ENCODE measurements around the gene ACBD4. TPM values are rescaled to one million over a fixed set of nuclear protein-coding genes. Genes with fewer than 3 reads are reported as not detected.

The ACBD4 gene
- total RNA-seq, 1 donor from 2014 or later, result 6.8 TPM

- H3K4me1 Mint-ChIP-seq, result peaks cover 45% of the 10 kb centered on the region
- H3K36me3 ChIP-seq, result no peaks in the 10 kb centered on the region
- no peak overlapping the region for H3K9ac ChIP-seq
- H3K4me1 ChIP-seq, result peaks cover 28% of the 10 kb centered on the region
- H3F3A ChIP-seq (ENCODE audit: low read depth), result peaks cover 41% of the 10 kb centered on the region
- no peak overlapping the region for H3K4me3 Mint-ChIP-seq
- H3K27me3 Mint-ChIP-seq (ENCODE audit: insufficient read depth, low read depth), result peaks cover 9% of the 10 kb centered on the region
- peak; percentile 71 for DNase-seq (ENCODE audit: low spot score)
- no peaks in the 10 kb centered on the region for H3K36me3 Mint-ChIP-seq
- no peak for TF ChIP-seq EZH2phosphoT487 (IDR thresholded peaks at IDR 0.05)
- TF ChIP-seq CTCF (IDR thresholded peaks at IDR 0.05), result no peak
- TF ChIP-seq EZH2 (IDR thresholded peaks at IDR 0.05), result no peak
- no peaks in the 10 kb centered on the region for H4K20me1 ChIP-seq (ENCODE audit: low read depth)
- no peaks in the 10 kb centered on the region for H3K9me3 ChIP-seq (ENCODE audit: low read depth)
- H3K79me2 ChIP-seq (ENCODE audit: low read depth), result no peaks in the 10 kb centered on the region
- H3K4me2 ChIP-seq, result peak overlapping the region; percentile 50
- H3K27me3 ChIP-seq, result no peaks in the 10 kb centered on the region
- peaks cover 4% of the 10 kb centered on the region for H3K9me3 Mint-ChIP-seq
- H3K27ac ChIP-seq, result no peak overlapping the region
- H3K4me3 ChIP-seq, result no peak overlapping the region
- H2AFZ ChIP-seq (replicated peaks), result no peak overlapping the region
- no peak overlapping the region for H3K27ac Mint-ChIP-seq
These were observed 3.5 kb downstream of the ACBD4 start for GRCh38 chr17:45138911-45139532.

DNA sequence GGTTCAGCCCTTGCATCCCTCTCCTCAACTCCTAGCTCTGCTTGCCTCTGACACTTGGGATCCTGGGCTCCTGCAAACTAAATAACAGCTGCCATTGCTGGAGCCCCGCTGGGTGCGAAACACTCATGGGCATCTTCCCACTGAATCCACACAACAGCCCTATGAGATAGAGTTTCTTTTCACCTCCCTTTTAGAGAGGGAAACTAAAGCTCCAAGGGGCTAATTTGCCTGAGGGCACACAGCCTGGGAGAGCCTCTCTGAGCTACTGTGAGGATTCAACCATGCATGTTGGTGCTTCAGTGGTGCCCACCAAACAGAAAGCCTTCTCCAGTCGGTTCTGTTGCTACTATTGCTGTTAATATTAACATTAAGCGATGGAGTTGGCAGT lies 4.0 kb downstream of the ACBD4 start:
- Mint-ChIP-seq H3K4me3 (no peak overlapping the region), H3K27me3 (ENCODE audit: insufficient read depth, low read depth) (peaks cover 9% of the 10 kb centered on the region), H3K4me1 (peaks cover 45% of the 10 kb centered on the region), H3K9me3 (peaks cover 4% of the 10 kb centered on the region), H3K27ac (peak overlapping the region; percentile 67), H3K36me3 (no peaks in the 10 kb centered on the region)
- TF ChIP-seq EZH2phosphoT487 (IDR thresholded peaks at IDR 0.05), result no peak
- TF ChIP-seq CTCF (IDR thresholded peaks at IDR 0.05), result no peak
- no peak for TF ChIP-seq EZH2 (IDR thresholded peaks at IDR 0.05)
- H4K20me1 ChIP-seq (ENCODE audit: low read depth), result no peaks in the 10 kb centered on the region
- H3F3A ChIP-seq (ENCODE audit: low read depth), result peaks cover 44% of the 10 kb centered on the region
- no peak overlapping the region for H2AFZ ChIP-seq (replicated peaks)
- H3K27me3 ChIP-seq, result peaks cover 4% of the 10 kb centered on the region
- H3K27ac ChIP-seq, result no peak overlapping the region
- no peaks in the 10 kb centered on the region for H3K36me3 ChIP-seq
- H3K4me3 ChIP-seq, result no peak overlapping the region
- no peaks in the 10 kb centered on the region for H3K9me3 ChIP-seq (ENCODE audit: low read depth)
- H3K4me1 ChIP-seq, result peaks cover 32% of the 10 kb centered on the region
- DNase-seq (ENCODE audit: low spot score), result no peak
- peak overlapping the region; percentile 50 for H3K4me2 ChIP-seq
- H3K9ac ChIP-seq, result no peak overlapping the region
- H3K79me2 ChIP-seq (ENCODE audit: low read depth), result no peaks in the 10 kb centered on the region

- H3K9ac ChIP-seq, result no peak overlapping the region
These were observed 7.7 kb downstream of the ACBD4 start for GRCh38 chr17:45143094-45143670.

More at GRCh38 chr17:45143094-45143670, 7.7 kb downstream of the ACBD4 start:
- Mint-ChIP-seq H3K36me3 (no peaks in the 10 kb centered on the region), H3K9me3 (no peaks in the 10 kb centered on the region), H3K4me3 (no peak overlapping the region), H3K27ac (no peak overlapping the region), H3K27me3 (ENCODE audit: insufficient read depth, low read depth) (peaks cover 8% of the 10 kb centered on the region), H3K4me1 (peaks cover 57% of the 10 kb centered on the region)
- Histone ChIP-seq H3K9me3 (ENCODE audit: low read depth) (no peaks in the 10 kb centered on the region), H3K4me3 (peak overlapping the region; percentile 23), H3K4me2 (peak overlapping the region; percentile 68), H3K27ac (no peak overlapping the region), H4K20me1 (ENCODE audit: low read depth) (no peaks in the 10 kb centered on the region), H3K79me2 (ENCODE audit: low read depth) (peaks cover 13% of the 10 kb centered on the region), H3K36me3 (no peaks in the 10 kb centered on the region), H3K4me1 (peaks cover 42% of the 10 kb centered on the region), H3K27me3 (peaks cover 7% of the 10 kb centered on the region), H2AFZ (replicated peaks) (no peak overlapping the region), H3F3A (ENCODE audit: low read depth) (peaks cover 71% of the 10 kb centered on the region)
- no peak for TF ChIP-seq EZH2phosphoT487 (IDR thresholded peaks at IDR 0.05)
- TF ChIP-seq EZH2 (IDR thresholded peaks at IDR 0.05), result no peak
- TF ChIP-seq CTCF (IDR thresholded peaks at IDR 0.05), result no peak
- no peak for DNase-seq (ENCODE audit: low spot score)
